Heart left ventricle (tissue), 16 donors: ENCODE data around the gene BCAR1. TPM values are rescaled to one million over a fixed set of nuclear protein-coding genes. Genes with fewer than 3 reads are reported as not detected.

ENCODE experiments used
- ATAC-seq, 4 donors: fragments of 200-7000 bp; cut with Tn5 transposase; one replicate each; pipeline ENCODE4 v1.9.1; 2020 to 2022; ENCODE audit warnings: moderate library complexity in 4 of 4, mild to moderate bottlenecking in 3 of 4, moderate number of reproducible peaks in 1 of 4
- DNase-seq, 5 donors: peaks; one replicate each; pipeline ENCODE4 v3.0.0-alpha.2; 2020
- H3K27ac ChIP-seq, 12 donors: fragments of 200-600 bp; sonication (generic) in 4 of 12; one replicate each; pipeline versions ENCODE4 v1.5.0 to v1.8.0; 2016 to 2022; ENCODE audit warnings: mild to moderate bottlenecking in 2 of 12
- H3K27me3 ChIP-seq, 9 donors: fragments of 200-600 bp; sonication (generic) in 2 of 9; one replicate each; pipeline versions ENCODE4 v1.5.1 to v1.8.0; 2016 to 2022; ENCODE audit warnings: mild to moderate bottlenecking in 3 of 9
- H3K36me3 ChIP-seq, 9 donors: fragments of 200-600 bp; sonication (generic) in 2 of 9; one replicate each; pipeline versions ENCODE4 v1.5.0 to v1.8.0; 2018 to 2022; ENCODE audit warnings: mild to moderate bottlenecking in 2 of 9
- H3K4me1 ChIP-seq, 12 donors: fragments of 200-600 bp; sonication (generic) in 4 of 12; one replicate each; pipeline versions ENCODE4 v1.5.0 to v1.8.0; 2016 to 2022; ENCODE audit warnings: mild to moderate bottlenecking in 3 of 12
- H3K4me3 ChIP-seq, 12 donors: fragments of 200-600 bp; sonication (generic) in 4 of 12; one replicate each; pipeline versions ENCODE4 v1.5.0 to v1.8.0; 2017 to 2022; ENCODE audit warnings: mild to moderate bottlenecking in 9 of 12, moderate library complexity in 4 of 12
- H3K9me3 ChIP-seq, 12 donors: fragments of 200-600 bp; sonication (generic) in 4 of 12; one replicate each; pipeline versions ENCODE4 v1.5.0 to v1.8.0; 2016 to 2022; ENCODE audit warnings: mild to moderate bottlenecking in 1 of 12
- POLR2A ChIP-seq, 2 donors: fragments of 450-650 bp; IDR thresholded peaks; one replicate each; pipeline ENCODE4 v1.6.1; 2017; ENCODE audit warnings: antibody characterized with exemption in 2 of 2, mild to moderate bottlenecking in 2 of 2, moderate library complexity in 2 of 2
- WGBS, 4 donors: extraction: QIAGEN DNeasy Blood & Tissue Kit in 2 of 4; methylation state at CpG; one replicate each; pipeline versions ENCODE4 v1.1.5 to v1.1.7; 2013 to 2018; 5-methylcytosine and 5-hydroxymethylcytosine counted together
- intact Hi-C, 10 donors: fragments of 100-400 bp; cut with DNase I; formaldehyde crosslinking; loops; one replicate each; pipeline versions ENCODE4 v1.11.1 to v1.14.2; 2022
- polyA plus RNA-seq, 2 donors: library from polyadenylated mRNA; stranded (reverse); fragments of 200-250 nt; gene quantifications; one replicate each; pipeline ENCODE4 v1.2.3, GENCODE V29; 2013
- total RNA-seq, 9 donors: library from RNA; depleted of rRNA in 2 of 9; stranded (reverse); fragments of >200 nt in 2 of 9; fragmentation: NEBNext Ultra II Directional in 3 of 9; extraction: Animal tissue kit (Norgen Biotek cat#: 25700) in 3 of 9; gene quantifications; one replicate each; pipeline versions ENCODE4 v1.1.0 to v1.2.4, GENCODE V29; 2016 to 2023
- TF ChIP-seq, protein P1 (sequence below), 12 donors: fragments of 200-600 bp; sonication (generic) in 4 of 12; IDR thresholded peaks; one replicate each; pipeline versions ENCODE4 v1.5.0 to v1.8.0; 2018 to 2022; ENCODE audit warnings: antibody characterized with exemption in 12 of 12, mild to moderate bottlenecking in 5 of 12
- donor health status: ischemic (EF 13 %, LVEDD 7.1; RV severe dilation, severe dysfunction).
- donor health status: healthy with polysubstance abuse.
- donor health status: DM: no; HTN: yes; CAD: no.
- donor health status: DM: no; HTN: no; CAD: no.
- donor health status: ischemic (EF 25% LVEDD 6.9; RV normal size, moderate dysfunction).
- donor health status: ischemic (EF 25% LVEDD 5.7; RV mildly dilated, moderate dysfunction).
- donor health status: healthy.
- donor health status: DM: yes; HTN: yes; CAD: no.
- donor health status: ischemic (EF 35%, LVEDD 5.7; RV mildly dilated, moderate dysfunction).
- donor health status: nonischemic (EF 11% LVEDD 7.7; RV severe dilation, severe dysfunction).
- donor health status: DM: yes; HTN: yes; CAD: no.
- donor health status: PGD.
- donor health status: ischemic (EF 29% LVEDD 5.4; RV normal size, mild dysfunction).
- donor health status: nonischemic (EF 23%, LVEDD 6.1; RV moderate dilation, normal function).

The BCAR1 gene
- total and polyA plus RNA-seq, 11 donors, result 51.4 to 129 (median 72.0) TPM

GRCh38 chr16:75195811-75196790, 55.3 kb downstream of the BCAR1 start:
- WGBS, 4 donors, result 82 to 85% (median 84%) methylated on average over 24 of the region's 24 CpGs
- ATAC-seq (no peak), DNase-seq (peak in 1 of 5 donors; percentile 38)
- Histone ChIP-seq H3K36me3 (no peaks in the 10 kb centered on the region), H3K27ac (no peak overlapping the region), H3K27me3 (peaks cover 0 to 20% (median 9%) of the 10 kb centered on the region in 9 donors), H3K9me3 (no peaks in the 10 kb centered on the region), H3K4me1 (peaks cover 0 to 23% (median 0%) of the 10 kb centered on the region in 12 donors), H3K4me3 (no peak overlapping the region)
- TF ChIP-seq, protein P1, sequence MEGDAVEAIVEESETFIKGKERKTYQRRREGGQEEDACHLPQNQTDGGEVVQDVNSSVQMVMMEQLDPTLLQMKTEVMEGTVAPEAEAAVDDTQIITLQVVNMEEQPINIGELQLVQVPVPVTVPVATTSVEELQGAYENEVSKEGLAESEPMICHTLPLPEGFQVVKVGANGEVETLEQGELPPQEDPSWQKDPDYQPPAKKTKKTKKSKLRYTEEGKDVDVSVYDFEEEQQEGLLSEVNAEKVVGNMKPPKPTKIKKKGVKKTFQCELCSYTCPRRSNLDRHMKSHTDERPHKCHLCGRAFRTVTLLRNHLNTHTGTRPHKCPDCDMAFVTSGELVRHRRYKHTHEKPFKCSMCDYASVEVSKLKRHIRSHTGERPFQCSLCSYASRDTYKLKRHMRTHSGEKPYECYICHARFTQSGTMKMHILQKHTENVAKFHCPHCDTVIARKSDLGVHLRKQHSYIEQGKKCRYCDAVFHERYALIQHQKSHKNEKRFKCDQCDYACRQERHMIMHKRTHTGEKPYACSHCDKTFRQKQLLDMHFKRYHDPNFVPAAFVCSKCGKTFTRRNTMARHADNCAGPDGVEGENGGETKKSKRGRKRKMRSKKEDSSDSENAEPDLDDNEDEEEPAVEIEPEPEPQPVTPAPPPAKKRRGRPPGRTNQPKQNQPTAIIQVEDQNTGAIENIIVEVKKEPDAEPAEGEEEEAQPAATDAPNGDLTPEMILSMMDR (IDR thresholded peaks at IDR 0.05), result no peak
- no peak for TF ChIP-seq POLR2A (IDR thresholded peaks at IDR 0.05)
- intact Hi-C loops, result loop anchor here in 8 of 10 donors (5.0 to 10.0 kb wide), 7 partner anchors 36 to 569 kb away; partner anchors contain the start of gene TMEM170A (in 1 of the 8)

GRCh38 chr16:75193730-75194444, 57.5 kb downstream of the BCAR1 start:
- H3K4me1 ChIP-seq, result peaks cover 0 to 9% (median 0%) of the 10 kb centered on the region in 12 donors
- H3K27me3 ChIP-seq, result peaks cover 0 to 20% (median 9%) of the 10 kb centered on the region in 9 donors
- TF ChIP-seq, protein P1 (IDR thresholded peaks at IDR 0.05), result no peak
- TF ChIP-seq POLR2A (IDR thresholded peaks at IDR 0.05), result no peak
- DNase-seq, result peak in 1 of 5 donors; percentile 42
- ATAC-seq, result no peak
- intact Hi-C loops, result loop anchor here in 4 of 10 donors (10.0 kb wide), 3 partner anchors 211 to 571 kb away; partner anchors contain the start of gene TMEM170A (in 1 of the 4)
- no peaks in the 10 kb centered on the region for H3K9me3 ChIP-seq
- H3K27ac ChIP-seq, result no peak overlapping the region
- H3K36me3 ChIP-seq, result no peaks in the 10 kb centered on the region
- WGBS, 4 donors, result 80 to 87% (median 84%) methylated on average over 6 to 10 of the region's 10 CpGs
- H3K4me3 ChIP-seq, result no peak overlapping the region

- peaks cover 0 to 19% (median 8%) of the 10 kb centered on the region in 9 donors for H3K27me3 ChIP-seq
- intact Hi-C loops, result loop anchor here in 4 of 10 donors (10.0 kb wide), 3 partner anchors 212 to 572 kb away; partner anchors contain the start of gene TMEM170A (in 1 of the 4)
- DNase-seq (no peak), ATAC-seq (no peak)
- no peaks in the 10 kb centered on the region for H3K36me3 ChIP-seq
- no peak overlapping the region for H3K27ac ChIP-seq
- no peaks in the 10 kb centered on the region for H3K9me3 ChIP-seq
- TF ChIP-seq, protein P1 (IDR thresholded peaks at IDR 0.05), result no peak
- no peak for TF ChIP-seq POLR2A (IDR thresholded peaks at IDR 0.05)
- H3K4me1 ChIP-seq, result peaks cover 0 to 6% (median 0%) of the 10 kb centered on the region in 12 donors
- WGBS, 4 donors, result 85 to 97% (median 94%) methylated on average over 4 of the region's 4 CpGs
- H3K4me3 ChIP-seq, result no peak overlapping the region
Measured at GRCh38 chr16:75193265-75193650, 58.2 kb downstream of the BCAR1 start.
